NCI-H345 treated with DMSO at 0.1 percent for 48 hours (cell line): ENCODE data around the gene TKT.
A peak's percentile ranks its signal among the peaks of the same experiment; 100 is the strongest.

Experiments used
- DNase-seq: peaks from one replicate; lab custom pipeline; 2025; ENCODE audit not compliant: unreplicated experiment; lab: John Stamatoyannopoulos, UW

Gene TKT

DNA sequence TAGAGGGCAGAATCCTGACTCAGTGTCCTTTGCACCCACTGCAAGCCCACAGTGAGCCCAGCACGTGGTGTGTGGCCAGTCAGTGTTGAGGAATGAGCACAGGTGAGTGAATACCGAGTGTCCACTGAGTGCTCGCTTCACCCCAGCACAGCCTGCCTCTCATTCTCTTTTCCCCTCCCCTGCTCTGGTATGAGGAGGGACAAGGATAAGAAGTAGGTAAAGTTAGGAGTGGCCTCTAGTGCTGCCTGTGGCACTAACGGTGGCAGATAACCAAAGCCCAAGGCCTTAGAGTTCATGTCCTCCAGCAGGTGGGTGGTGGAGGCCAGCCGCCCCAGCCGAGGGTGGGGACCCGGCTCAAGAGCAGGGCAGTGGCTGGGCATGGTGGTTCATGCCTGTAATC lies 56.8 kb downstream of the TKT start:
- DNase-seq: no peak

DNA sequence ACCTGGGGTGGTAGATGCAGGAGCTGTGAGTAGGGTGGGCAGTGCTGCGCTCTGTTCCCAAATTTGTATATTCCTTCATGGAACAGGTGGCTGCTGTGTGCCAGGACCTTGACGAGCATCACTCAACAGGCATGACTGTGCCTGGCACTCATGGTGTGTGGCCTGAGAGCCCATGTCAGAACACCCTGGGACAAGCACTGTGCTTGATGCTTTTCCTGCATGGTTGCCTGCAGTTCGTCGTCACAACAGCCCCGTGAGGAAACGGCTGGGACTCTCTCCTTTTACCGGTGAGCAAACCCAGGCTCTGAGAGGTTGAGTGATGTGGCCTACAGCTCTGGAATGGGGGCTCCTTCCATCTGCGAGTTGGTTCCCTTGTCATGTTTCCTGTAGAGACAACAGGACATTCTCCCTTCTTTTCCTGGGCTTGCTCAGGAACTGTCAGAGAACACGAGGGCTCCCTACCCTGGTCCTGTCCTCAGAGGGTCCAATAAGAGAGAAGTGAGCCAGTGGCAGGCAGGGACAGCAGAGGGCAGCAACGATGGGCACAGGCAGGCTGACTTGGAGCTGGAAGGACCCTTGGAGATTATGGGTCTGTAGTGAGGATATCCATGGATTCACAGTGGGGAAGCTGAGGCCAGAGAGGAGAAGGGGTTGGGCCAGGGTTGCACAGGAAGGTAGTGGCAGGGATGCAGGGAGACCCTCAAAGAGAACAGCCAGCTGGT lies 57.4 kb downstream of the TKT start:
- DNase-seq: no peak

DNA sequence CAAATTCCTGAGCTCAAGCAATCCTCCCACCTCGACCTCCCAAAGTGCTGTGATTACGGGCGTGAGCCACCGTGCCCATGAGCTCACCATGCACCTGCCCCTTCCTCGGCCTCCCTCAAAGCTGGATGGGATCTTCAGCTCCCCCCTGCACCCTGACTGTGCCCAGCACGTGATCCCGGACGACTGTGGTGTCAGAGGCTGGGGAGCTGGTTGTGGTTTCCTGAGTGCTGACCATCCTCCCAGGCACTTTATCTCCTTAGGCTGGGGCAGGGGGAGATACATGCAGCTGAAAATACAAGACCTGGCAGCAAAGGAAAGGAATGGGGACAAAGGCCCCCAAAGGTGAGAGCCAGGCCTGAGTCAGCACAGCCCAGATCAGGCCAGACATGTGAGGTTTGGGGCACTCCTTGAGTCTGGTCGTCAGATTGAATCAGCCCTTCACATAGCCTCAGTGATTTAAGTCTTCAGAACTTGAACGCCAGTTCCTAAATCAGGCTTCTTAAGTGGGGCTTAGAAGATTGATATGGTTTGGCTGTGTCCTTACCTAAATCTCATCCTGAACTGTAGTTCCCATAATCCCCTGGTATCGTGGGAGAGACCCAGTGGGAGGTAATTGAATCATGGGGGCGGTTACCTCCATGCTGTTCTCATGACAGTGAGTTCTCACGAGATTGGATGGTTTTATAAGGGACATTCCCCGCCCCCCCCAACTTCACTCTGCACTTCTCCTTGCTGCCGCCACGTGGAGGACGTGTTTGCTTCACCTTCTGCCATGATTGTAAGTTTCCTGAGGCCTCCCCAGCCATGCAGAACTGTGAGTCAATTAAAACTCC lies 59.0 kb downstream of the TKT start:
- no peak for DNase-seq

DNA sequence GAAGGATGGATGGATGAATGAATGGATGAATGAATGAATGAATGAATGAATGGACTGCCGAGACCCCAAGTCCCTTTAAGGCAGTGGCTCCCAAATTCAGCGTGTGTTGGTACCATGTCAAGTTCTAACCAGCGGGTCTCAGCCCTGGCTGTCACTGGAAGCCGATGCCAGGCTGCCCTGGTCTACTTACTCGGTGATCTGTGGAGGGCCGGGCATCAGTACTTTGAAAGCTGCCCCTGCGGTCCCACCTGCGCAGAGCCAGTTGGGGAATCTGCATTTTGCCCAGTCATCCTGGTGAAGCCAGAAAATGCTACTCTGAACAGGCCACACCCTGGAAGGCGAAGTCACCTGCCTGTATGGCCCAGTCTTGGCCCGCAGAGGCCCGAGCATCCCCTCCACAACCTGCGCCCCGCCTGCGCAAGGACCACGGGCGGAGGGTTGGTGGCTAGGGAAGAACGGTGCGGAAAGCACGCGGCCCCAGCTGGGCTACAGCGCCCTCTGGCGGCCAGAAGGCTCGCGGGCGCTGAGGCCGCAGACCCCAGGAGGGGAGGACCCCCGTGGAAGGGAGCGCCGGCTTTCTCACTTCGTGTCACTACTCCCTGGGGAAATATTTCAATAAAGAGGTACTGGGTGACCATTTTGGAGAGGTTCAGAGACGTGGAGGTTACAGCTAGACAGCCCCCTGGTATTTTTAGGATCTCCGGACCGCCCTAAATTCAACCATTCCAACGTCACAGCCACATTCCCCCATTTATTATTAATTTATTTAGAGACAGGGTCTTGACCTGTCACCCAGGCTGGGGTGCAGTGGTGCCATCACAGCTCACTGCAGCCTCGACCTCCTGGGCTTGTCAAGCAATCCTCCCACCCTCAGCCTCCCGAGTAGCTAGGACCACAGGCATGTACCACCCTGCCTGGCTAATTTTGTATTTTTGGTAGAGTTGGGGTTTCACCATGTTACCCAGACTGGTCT lies 59.9 kb downstream of the TKT start:
- peak; percentile 15 for DNase-seq

DNA sequence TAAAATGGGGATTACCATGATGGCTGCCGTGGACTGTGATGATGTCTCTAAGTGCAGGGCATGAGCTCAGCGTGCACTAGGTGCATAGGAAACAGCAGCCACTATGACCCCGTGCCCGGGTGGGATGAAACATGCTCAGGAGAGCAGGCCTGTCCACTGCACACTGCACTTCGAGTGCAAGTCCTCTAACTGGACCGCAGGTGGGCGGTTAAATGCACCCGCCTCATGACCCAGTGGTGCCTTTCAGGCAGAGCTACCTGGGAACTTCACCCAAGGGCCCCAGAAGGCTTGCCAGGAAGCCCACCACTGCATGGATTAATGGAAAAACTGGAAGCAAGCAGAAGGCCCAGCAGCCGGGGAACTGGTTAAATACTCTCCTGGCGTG lies 60.8 kb downstream of the TKT start:
- DNase-seq: no peak

DNA sequence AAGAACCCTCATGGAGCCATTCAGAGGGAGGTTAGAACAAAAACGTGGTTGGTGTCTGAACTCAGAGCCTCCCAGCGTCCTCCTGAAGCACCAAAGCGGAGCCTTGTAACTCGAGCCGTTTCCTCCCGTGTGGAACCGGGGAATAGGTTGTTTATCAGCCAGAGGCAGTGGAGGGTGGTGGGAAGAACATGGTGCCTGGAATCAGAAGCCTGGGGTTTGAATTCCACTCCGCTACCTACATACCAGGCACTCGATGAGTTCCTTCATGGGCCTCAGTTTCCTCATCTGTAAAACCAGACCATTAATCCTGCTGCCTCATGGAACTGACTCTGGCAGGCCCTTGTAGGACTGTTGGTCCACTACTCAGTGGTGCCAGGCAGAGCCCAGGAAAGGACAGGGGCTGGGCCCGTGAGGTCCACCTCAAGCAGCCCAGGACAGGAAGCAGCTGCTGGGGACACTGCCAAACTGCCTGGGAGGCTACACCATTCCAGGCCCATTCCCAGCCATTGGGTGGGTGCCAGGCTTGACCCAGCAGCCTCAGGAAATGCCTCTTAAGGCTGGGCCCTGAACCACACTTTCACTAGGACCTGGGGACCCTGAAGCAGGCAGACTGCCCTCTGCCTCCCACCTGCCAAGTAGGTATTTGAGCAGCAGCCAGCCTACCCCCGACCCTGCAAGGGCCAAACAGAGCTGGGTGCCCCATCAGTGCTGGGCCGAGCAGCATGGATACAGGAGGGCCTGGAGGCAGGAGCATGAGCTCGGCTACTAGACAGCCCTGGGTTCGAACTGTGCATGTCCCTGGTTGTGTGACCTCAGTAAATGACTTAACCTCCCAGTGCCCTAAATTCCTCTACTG lies 61.4 kb downstream of the TKT start:
- DNase-seq: no peak

DNA sequence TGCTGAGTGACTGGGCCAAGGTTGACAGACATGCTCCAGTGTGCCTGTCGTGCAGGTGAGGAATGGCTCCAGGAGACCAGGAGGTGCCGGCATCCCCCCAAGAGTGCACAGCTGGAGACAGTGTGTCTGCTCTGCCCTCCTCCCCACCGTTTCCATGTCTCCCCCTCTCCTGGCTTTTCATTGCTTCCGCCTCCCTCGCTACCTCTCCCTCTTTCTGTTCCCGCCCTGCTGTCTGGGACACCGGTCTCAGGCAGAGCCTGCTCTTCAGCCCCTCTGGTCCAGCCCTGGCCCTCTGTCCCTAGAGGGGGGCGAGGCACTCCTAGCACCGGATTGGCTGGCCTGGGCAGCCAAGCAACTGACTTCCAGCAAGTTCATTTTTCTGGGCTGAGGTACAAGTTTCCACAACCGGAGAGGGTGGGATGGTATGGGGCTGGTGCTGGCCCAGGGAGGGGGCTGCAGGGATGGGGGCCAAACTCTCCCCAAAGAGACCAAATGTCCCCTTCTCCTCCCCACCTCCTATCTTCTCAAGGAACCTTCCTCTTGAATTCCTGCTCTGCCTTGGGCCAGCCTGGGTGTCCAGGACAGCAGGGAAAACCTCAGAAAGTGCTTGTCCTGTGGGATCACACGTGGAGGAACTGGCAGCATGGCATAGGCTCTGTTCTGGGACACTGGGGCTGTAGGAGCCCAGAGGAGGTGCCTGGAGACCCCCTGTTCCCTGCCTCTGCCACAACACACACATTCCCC lies 62.2 kb downstream of the TKT start:
- DNase-seq: no peak

DNA sequence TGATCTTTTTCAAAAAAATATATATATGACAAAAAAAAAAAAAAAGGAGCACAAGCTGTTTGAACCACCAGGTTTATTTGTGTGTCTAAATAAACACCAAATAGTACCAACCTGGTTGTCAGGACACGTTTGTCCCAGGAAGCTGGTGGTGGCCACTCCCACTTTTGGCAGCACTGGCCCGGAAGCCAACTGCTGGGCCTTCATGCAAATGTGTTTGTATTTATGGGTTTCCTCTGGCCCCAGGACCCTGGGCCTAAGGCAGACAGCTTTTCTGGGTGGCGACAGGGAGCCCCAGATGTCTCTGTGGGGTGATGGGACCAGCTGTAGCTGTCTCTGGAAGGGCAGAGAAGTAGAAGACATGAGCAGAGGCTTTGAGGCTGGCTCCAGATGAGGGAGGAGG lies 63.2 kb downstream of the TKT start:
- DNase-seq: no peak

DNA sequence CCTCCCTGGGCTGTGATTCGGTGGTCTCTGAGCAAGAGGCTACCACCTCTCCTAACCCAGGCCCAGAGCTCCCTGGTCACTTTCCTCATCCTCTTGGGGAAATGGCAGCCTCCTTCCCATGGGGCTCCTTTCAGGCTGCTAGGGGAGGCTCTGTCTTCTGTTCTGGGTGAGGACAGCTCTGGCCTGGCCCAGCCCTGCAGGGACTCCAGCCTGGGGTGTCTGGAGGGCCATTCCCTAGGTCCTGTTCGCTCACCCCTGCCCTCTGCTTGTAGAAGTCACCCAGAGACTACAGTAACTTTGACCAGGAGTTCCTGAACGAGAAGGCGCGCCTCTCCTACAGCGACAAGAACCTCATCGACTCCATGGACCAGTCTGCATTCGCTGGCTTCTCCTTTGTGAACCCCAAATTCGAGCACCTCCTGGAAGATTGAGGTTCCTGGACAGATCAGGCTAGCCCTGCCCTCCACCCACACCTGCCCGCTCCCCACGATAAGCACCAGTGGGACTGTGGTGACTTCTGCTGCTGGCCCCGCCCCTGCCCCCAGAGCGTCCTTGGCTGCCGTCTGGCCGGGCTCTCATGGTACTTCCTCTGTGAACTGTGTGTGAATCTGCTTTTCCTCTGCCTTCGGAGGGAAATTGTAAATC lies 63.9 kb downstream of the TKT start:
- DNase-seq: no peak

DNA sequence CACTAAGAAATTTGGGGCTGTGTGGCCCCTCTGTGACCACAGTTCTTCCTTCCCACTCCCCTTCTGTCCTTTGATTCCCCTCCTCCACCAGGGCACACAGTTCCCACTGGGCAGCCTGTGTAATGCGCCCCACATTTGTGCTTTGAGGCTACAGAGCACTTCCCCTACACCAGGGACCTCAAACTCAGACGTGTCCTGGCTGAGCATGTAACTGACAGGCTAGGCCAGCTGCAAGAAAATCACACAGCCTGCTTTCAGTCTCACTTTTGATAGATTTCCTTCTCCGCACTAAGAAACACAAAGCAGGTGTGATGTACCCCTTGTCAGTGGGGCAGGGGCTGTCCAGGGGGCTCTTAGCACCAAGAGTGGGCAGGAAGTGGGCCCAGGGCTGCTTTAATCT lies 65.2 kb downstream of the TKT start:
- DNase-seq: no peak

DNA sequence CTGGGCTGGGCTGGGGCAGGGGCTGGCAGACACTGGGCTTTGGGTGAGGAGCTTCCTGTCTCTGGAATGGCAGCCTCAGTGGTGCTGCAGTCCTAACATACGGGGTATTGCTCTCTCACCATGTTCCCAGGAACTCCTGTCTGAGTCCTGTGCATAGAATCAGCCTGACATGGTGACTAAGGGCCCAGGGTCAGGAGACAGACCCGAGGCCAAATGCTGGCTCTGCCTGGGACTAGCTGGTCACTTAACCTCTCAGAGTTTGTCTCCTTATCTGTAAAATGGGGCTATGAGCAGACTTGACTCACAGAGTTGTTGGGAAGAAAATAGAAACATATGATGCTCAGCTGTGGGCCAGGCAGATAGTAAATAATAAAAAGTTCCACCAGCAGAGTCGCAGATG lies 66.5 kb downstream of the TKT start:
- no peak for DNase-seq

DNA sequence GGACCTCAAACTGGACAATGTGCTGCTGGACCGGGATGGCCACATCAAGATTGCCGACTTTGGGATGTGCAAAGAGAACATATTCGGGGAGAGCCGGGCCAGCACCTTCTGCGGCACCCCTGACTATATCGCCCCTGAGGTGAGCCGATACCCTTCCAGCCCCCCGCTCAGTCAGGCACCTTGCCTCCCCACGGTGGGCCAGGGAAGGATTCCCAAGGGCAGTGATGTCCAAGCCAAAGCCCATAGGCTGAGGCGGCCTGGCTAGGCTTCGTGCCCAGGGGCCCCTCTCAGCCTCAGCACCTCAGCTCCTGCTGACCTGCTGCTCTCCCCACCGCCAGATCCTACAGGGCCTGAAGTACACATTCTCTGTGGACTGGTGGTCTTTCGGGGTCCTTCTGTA lies 67.1 kb downstream of the TKT start:
- DNase-seq: no peak

DNA sequence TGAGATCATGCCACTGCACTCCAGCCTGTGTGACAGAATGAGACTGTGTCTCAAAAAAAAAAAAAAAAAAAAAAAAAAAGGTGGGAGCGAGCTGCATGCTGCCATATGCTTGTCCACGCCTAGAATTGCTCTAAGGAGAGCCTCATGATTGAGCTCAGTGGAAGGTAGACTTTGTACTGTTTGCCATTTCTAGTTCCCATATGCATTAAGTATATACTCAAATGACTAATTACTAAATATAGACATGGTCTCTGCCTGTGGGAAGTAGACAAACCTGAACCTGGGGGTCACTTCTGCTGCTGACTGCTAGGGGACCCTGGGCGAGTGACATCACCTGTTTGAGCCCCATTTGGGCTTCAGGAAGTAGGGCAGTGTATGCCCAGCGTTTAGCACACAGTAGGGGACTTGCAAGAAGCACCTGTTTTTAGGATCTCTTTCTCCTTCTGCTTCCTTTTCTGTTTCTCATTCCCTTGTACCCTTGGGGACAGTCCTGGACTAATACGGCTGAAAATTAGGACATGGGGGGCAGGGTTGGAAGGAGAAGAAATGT lies 67.6 kb downstream of the TKT start:
- no peak for DNase-seq

DNA sequence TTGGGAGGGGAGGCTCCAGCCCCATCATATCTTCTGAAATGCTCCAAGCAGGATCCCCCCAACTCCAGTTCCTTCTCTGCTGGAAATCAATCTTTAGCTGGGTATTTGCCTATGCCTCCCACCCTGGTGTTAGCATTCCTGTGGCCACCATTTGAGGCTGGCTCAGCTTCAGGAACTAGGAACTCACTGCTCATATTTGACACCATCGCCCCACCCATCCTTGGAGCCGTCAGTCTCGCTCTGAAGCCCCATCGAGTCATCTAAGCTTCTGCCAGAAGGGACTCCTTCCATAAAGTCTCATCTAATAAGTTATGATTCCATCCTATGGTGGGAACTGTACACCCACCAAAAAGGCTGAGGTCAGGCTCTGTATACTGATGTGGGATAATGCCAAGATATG lies 68.4 kb downstream of the TKT start:
- no peak for DNase-seq

DNA sequence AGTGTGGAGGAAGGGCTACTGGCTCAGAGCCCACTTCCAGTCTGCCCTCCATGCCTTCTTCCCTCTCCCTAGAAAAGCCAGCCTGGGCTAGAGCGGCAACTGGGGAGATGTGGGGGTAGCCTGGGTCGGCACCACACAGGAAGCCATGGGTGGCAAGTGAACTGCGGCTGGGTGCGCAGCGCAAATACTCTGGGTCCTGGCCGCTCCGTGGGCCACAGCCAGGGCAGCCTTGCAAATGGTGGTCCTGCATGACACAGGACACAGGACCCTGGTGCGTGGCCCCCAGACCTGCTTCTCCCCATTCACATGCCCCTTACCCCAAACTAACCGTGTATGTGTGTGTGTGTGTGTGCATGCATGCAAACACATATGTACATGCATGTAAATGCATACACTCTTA lies 69.1 kb downstream of the TKT start:
- DNase-seq: no peak

DNA sequence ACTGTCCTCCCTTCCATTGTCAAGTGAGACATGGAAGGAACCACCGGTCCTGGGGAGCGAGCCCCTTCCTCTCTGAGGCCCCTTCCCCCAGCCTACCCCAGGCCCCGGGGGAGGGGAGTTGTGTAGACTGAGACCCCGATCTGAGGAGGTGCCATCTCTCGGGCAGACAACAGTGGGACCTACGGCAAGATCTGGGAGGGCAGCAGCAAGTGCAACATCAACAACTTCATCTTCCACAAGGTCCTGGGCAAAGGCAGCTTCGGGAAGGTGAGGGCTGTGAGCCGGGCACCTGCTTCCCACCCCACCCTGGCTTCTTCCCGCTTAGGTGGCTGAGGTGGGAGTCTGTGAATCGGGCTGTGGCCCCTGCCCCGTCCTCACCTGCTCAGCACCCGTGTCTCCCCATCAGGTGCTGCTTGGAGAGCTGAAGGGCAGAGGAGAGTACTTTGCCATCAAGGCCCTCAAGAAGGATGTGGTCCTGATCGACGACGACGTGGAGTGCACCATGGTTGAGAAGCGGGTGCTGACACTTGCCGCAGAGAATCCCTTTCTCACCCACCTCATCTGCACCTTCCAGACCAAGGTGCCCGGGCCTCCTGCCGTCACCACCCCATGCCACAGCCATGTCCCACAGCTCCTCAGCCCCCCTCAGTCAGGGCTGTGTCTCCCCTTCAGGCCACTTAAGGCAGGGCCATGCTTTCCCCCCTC lies 69.9 kb downstream of the TKT start:
- DNase-seq: no peak

DNA sequence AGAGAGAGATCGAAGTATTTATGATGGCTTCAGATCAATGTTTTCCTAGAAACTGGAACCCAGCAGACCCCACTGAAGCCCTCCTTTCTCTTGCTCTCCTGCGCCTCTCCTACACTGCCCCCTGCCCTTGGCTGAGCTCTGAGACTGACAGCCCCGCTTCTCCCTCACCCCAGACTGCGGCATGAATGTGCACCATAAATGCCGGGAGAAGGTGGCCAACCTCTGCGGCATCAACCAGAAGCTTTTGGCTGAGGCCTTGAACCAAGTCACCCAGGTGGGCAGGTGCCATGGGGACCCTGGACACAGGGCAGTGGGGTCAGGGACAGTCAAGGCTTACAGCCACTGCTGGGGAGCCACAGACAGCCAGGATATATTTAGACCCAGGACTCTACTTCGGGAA lies 71.1 kb downstream of the TKT start:
- DNase-seq: no peak

DNA sequence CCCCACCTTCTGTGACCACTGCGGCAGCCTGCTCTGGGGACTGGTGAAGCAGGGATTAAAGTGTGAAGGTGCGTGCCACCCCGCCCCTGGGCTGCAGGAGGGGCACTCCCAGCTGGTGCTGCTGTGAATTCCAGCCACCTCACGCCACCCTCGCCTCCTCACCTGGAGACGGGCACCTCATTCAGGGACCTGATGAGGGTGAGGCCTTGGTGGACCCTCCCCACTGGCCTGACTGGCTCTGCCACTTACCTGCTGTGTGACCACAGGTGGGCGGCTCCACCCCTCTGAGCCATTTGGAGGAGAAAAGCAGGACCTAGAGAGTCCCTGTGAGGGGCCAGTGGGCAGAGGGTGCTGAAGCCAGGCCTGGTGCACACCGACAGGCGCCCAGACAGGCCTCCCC lies 72.3 kb downstream of the TKT start:
- no peak for DNase-seq
